ENCODE data around the gene COQ9. TPM values are rescaled to one million over a fixed set of nuclear protein-coding genes. Genes with fewer than 3 reads are reported as not detected.
A peak's percentile ranks its signal among the peaks of the same experiment; 100 is the strongest.

COQ9 gene
- total RNA-seq, 1 experiment from 2014 or later, result 67.4 TPM

GRCh38 chr16:57485091-57485915 is 38.0 kb downstream of the COQ9 start:
- no peak for TF ChIP-seq CTCF (conservative IDR thresholded peaks at IDR 0.05; ENCODE audit: low read depth, low read length)
- no peak for TF ChIP-seq EZH2 (IDR thresholded peaks at IDR 0.05; ENCODE audit: low read length, unreplicated experiment)
- TF ChIP-seq EZH2phosphoT487 (IDR thresholded peaks at IDR 0.05; ENCODE audit: borderline replicate concordance, low read length), result no peak
- H3K9me3 ChIP-seq (ENCODE audit: low read length), result no peaks in the 10 kb centered on the region
- no peaks in the 10 kb centered on the region for H3F3A ChIP-seq (ENCODE audit: low read length, unreplicated experiment)
- no peak overlapping the region for H3K9ac ChIP-seq (ENCODE audit: low read length)
- peak overlapping the region; percentile 87 for H3K4me2 ChIP-seq (ENCODE audit: low read length)
- H3K4me1 ChIP-seq (ENCODE audit: insufficient read depth, low read length), result no peaks in the 10 kb centered on the region; the same call in 1 of the 2 replicates
- no peaks in the 10 kb centered on the region for H4K20me1 ChIP-seq (ENCODE audit: low read length)
- H3K4me3 ChIP-seq (ENCODE audit: low read length), result peak overlapping the region; percentile 69
- DNase-seq, result no peak
- ATAC-seq, result no peak
- H2AFZ ChIP-seq (ENCODE audit: low read length), result peak overlapping the region; percentile 65
- no peaks in the 10 kb centered on the region for H3K9me2 ChIP-seq (replicated peaks; ENCODE audit: low read length)
- no peaks in the 10 kb centered on the region for H3K36me3 ChIP-seq (ENCODE audit: low read depth, low read length)
- no peak overlapping the region for H3K27ac ChIP-seq (ENCODE audit: low read length)
- H3K79me2 ChIP-seq (ENCODE audit: low read length), result no peaks in the 10 kb centered on the region
- no peaks in the 10 kb centered on the region for H3K27me3 ChIP-seq (ENCODE audit: low read length)
- CTCF ChIA-PET, result no interaction called here
- intact Hi-C loops (cut with micrococcal nuclease), result no loop called here
- TSS peak; percentile 48 for BruUV-seq (replicated peaks)
- POLR2A ChIA-PET (ENCODE audit: unreplicated experiment), result interaction anchor here (0.7 kb wide), 1 partner anchor 181 kb away, joined by 3 read pairs; no protein-coding TSS in a partner anchor

DNA sequence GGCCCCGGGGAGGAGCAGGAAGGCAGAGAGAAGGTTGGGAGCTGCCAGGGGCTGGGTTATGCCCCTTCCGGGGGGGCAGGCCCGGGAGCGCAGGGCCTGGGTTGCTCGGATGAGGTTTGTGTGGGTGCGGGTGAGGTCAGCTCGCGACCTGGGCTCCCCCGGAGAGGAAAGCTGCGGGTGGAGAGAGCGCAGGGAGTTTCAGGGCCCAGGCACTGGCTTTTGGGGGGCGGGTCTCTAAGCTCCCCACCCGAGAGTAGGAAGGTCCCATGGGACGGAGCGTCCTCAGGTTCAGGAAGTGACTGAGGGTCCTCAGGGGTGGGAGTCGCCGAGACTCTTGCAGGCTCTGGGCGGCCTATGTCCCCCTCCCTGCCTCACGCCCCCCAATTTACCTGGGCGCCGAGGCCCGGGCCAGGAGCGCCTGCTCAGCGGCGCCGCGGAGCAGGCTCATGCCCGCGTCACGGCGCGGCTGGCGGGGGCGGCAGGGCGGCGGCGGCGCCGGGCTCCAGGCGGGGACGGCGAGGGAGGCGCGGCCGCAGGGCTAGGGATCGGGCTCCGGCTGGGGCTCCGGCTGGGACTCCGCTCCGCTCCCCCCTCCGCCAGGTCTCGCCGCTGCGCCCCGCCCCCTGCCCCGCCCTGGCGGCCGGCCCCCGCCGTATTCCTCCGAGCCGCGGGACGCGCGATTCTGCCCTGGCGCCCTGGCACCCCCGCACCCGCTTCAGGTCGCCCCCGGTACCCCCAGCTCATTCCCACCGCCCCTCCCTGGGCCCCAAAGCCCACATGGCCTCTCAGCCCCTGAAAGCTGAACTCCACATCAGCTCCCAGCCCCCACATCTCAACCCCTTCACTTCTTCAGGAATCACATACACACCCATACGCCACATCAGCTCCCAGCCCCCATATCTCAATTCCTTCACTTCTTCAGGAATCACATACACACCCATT is 38.9 kb downstream of the COQ9 start, which contains the start of gene DOK4:
TSS of gene DOK4 (minus strand) at position 578 of the 942 bp plus-strand sequence. CDS start 6,986 bp downstream, outside the sequence.
- H2AFZ ChIP-seq (ENCODE audit: low read length), result peak within 1 kb of the TSS; percentile 65
- no peaks in the 10 kb centered on the region for H3F3A ChIP-seq (ENCODE audit: low read length, unreplicated experiment)
- no peaks in the 10 kb centered on the region for H3K79me2 ChIP-seq (ENCODE audit: low read length)
- no peaks in the 10 kb centered on the region for H3K27me3 ChIP-seq (ENCODE audit: low read length)
- no peaks in the 10 kb centered on the region for H3K9me2 ChIP-seq (replicated peaks; ENCODE audit: low read length)
- ChIA-PET POLR2A (ENCODE audit: unreplicated experiment) (no interaction called here), CTCF (no interaction called here)
- no peaks in the 10 kb centered on the region; the same call in 1 of the 2 replicates for H3K4me1 ChIP-seq (ENCODE audit: insufficient read depth, low read length)
- ATAC-seq (peak; percentile 98), DNase-seq (peak; percentile 65)
- peak within 1 kb of the TSS; percentile 87 for H3K4me2 ChIP-seq (ENCODE audit: low read length)
- no peak for TF ChIP-seq EZH2phosphoT487 (IDR thresholded peaks at IDR 0.05; ENCODE audit: borderline replicate concordance, low read length)
- TF ChIP-seq EZH2 (IDR thresholded peaks at IDR 0.05; ENCODE audit: low read length, unreplicated experiment), result no peak
- TF ChIP-seq CTCF (conservative IDR thresholded peaks at IDR 0.05; ENCODE audit: low read depth, low read length), result no peak
- H4K20me1 ChIP-seq (ENCODE audit: low read length), result no peaks in the 10 kb centered on the region
- H3K9me3 ChIP-seq (ENCODE audit: low read length), result no peaks in the 10 kb centered on the region
- no peaks in the 10 kb centered on the region for H3K36me3 ChIP-seq (ENCODE audit: low read depth, low read length)
- no peak within 1 kb of the TSS for H3K27ac ChIP-seq (ENCODE audit: low read length)
- peak within 1 kb of the TSS; percentile 69 for H3K4me3 ChIP-seq (ENCODE audit: low read length)
- peak within 1 kb of the TSS; percentile 31; the same call in 1 of the 2 replicates for H3K9ac ChIP-seq (ENCODE audit: low read length)
- intact Hi-C loops (cut with micrococcal nuclease), result no loop called here
- no TSS peak for BruUV-seq (replicated peaks)
